H1 (cell line): ENCODE measurements around the gene HEBP2. TPM values are rescaled to one million over a fixed set of nuclear protein-coding genes. Genes with fewer than 3 reads are reported as not detected.

Experiments used
- CTCF ChIA-PET: fragments of 300-600 bp; sonication (Branson Sonifier 250); formaldehyde crosslinking; loops from one replicate; lab custom pipeline; 2021; ENCODE audit not compliant: partially characterized antibody; lab: Charles Lee
- POLR2A ChIA-PET: fragments of 300-600 bp; sonication (Branson Sonifier 250); formaldehyde crosslinking; loops from one replicate; lab custom pipeline; 2021; ENCODE audit warnings: inconsistent platforms; ENCODE audit not compliant: partially characterized antibody; lab: Charles Lee
- DNase-seq, 2 experiments: peaks; one replicate each; pipeline versions ENCODE4 v3.0.0 to v3.0.0-alpha.2; 2010 to 2022; ENCODE audit warnings: low spot score in 2 of 2, low read depth in 1 of 2, mixed read lengths in 1 of 2
- FAIRE-seq: peaks from 2 replicates; lab custom pipeline; 2011; peaks lifted over from hg19 to GRCh38; lab: Jason Lieb, UNC
- H2AFZ ChIP-seq: 2 replicates; pipeline ENCODE4 v1.8.1; 2012; ENCODE audit warnings: low read length, inconsistent platforms
- H2AK5ac ChIP-seq: 2 replicates; pipeline ENCODE4 v1.6.1; 2013; ENCODE audit warnings: low read depth, low read length
- H2BK120ac ChIP-seq: replicated peaks from 2 replicates; pipeline ENCODE3; 2013; ENCODE audit warnings: low read depth, low read length, inconsistent platforms
- H2BK12ac ChIP-seq: 2 replicates; pipeline ENCODE4 v1.6.1; 2013; ENCODE audit warnings: low read depth, low read length
- H2BK15ac ChIP-seq: 2 replicates; pipeline ENCODE4 v1.6.1; 2013; ENCODE audit warnings: low read length
- H2BK20ac ChIP-seq: 2 replicates; pipeline ENCODE4 v1.6.1; 2013; ENCODE audit warnings: low read length
- H2BK5ac ChIP-seq: 2 replicates; pipeline ENCODE4 v1.6.1; 2013; ENCODE audit warnings: low read depth, low read length
- H3K14ac ChIP-seq: 2 replicates; pipeline ENCODE4 v1.6.1; 2013; ENCODE audit warnings: inconsistent platforms; ENCODE audit not compliant: insufficient read length
- H3K18ac ChIP-seq: 2 replicates; pipeline ENCODE4 v1.6.1; 2013; ENCODE audit warnings: low read length; ENCODE audit errors: extremely low read depth
- H3K23ac ChIP-seq: 2 replicates; pipeline ENCODE4 v1.6.1; 2013; ENCODE audit warnings: inconsistent platforms; ENCODE audit not compliant: insufficient read length
- H3K23me2 ChIP-seq: 2 replicates; pipeline ENCODE4 v1.6.1; 2013; ENCODE audit warnings: low read depth, low read length
- H3K27ac ChIP-seq: 2 replicates; pipeline ENCODE4 v1.6.1; 2011; ENCODE audit warnings: low read depth, low read length, inconsistent platforms
- H3K27me3 ChIP-seq, 4 experiments: replicated peaks in 1 of 4; 1 replicate in 1 of 4; 2 replicates in 3 of 4; pipeline versions ENCODE4 v1.6.1 to v1.8.1; 2011 to 2013; ENCODE audit warnings: low read length in 3 of 4, mild to moderate bottlenecking in 3 of 4, inconsistent platforms in 2 of 4, mixed read lengths in 2 of 4, moderate library complexity in 1 of 4; ENCODE audit not compliant: control insufficient read depth in 3 of 4, insufficient read depth in 3 of 4; ENCODE audit errors: extremely low read depth in 1 of 4
- H3K36me3 ChIP-seq, 4 experiments: 2 replicates each; pipeline versions ENCODE4 v1.6.1 to v1.8.1; 2011 to 2013; ENCODE audit warnings: mild to moderate bottlenecking in 4 of 4, low read length in 3 of 4, moderate library complexity in 2 of 4, control low read depth in 1 of 4, inconsistent platforms in 1 of 4; ENCODE audit not compliant: insufficient read depth in 4 of 4, control insufficient read depth in 2 of 4
- H3K4ac ChIP-seq: replicated peaks from 2 replicates; pipeline ENCODE3; 2013; ENCODE audit warnings: low read length, low read depth, mixed read lengths, inconsistent platforms; ENCODE audit not compliant: insufficient read length
- H3K4me1 ChIP-seq, 4 experiments: replicated peaks in 1 of 4; 1 replicate in 1 of 4; 2 replicates in 3 of 4; pipeline versions ENCODE4 v1.6.1 to v1.8.1; 2011 to 2013; ENCODE audit warnings: low read length in 3 of 4, inconsistent platforms in 2 of 4, mixed read lengths in 1 of 4; ENCODE audit not compliant: insufficient read depth in 4 of 4, control insufficient read depth in 3 of 4
- H3K4me2 ChIP-seq, 2 experiments: 2 replicates each; pipeline versions ENCODE4 v1.6.1 to v1.8.1; 2011 to 2013; ENCODE audit warnings: low read depth in 2 of 2, low read length in 2 of 2, control low read depth in 1 of 2, inconsistent platforms in 1 of 2, mild to moderate bottlenecking in 1 of 2; ENCODE audit not compliant: insufficient read depth in 1 of 2
- H3K4me3 ChIP-seq, 4 experiments: fragments of 200-600, 300-600 bp in 1 of 4; sonication (generic), shearing (Covaris generic), sonication (Bioruptor Twin) in 1 of 4; 2 replicates each; pipeline versions ENCODE4 v1.5.1 to v1.8.1; 2011 to 2016; ENCODE audit warnings: low read length in 4 of 4, low read depth in 3 of 4, control low read depth in 2 of 4, inconsistent platforms in 2 of 4, mild to moderate bottlenecking in 2 of 4, mixed read lengths in 1 of 4, moderate library complexity in 1 of 4; ENCODE audit not compliant: insufficient read depth in 2 of 4; ENCODE audit errors: extremely low read depth in 1 of 4
- H3K56ac ChIP-seq: replicated peaks from 2 replicates; pipeline ENCODE3; 2013; ENCODE audit warnings: low read depth, mild to moderate bottlenecking, mixed read lengths, low read length, inconsistent platforms; ENCODE audit not compliant: insufficient read length
- H3K79me1 ChIP-seq: 2 replicates; pipeline ENCODE4 v1.6.1; 2013; ENCODE audit warnings: low read depth, low read length, control low read depth
- H3K79me2 ChIP-seq, 2 experiments: 2 replicates each; pipeline versions ENCODE4 v1.6.1 to v1.8.1; 2012 to 2013; ENCODE audit warnings: low read length in 2 of 2, mild to moderate bottlenecking in 2 of 2, inconsistent platforms in 1 of 2; ENCODE audit not compliant: insufficient read depth in 2 of 2, control insufficient read depth in 1 of 2
- H3K9ac ChIP-seq, 4 experiments: replicated peaks in 1 of 4; 1 replicate in 1 of 4; 2 replicates in 3 of 4; pipeline versions ENCODE4 v1.6.1 to v1.8.1; 2011 to 2013; ENCODE audit warnings: low read depth in 3 of 4, low read length in 3 of 4, control low read depth in 2 of 4, mild to moderate bottlenecking in 2 of 4, moderate library complexity in 2 of 4, inconsistent platforms in 1 of 4; ENCODE audit errors: extremely low read depth in 1 of 4
- H3K9me3 ChIP-seq, 2 experiments: 2 replicates each; pipeline versions ENCODE4 v1.6.1 to v1.8.1; 2012 to 2013; ENCODE audit warnings: mild to moderate bottlenecking in 2 of 2, moderate library complexity in 2 of 2, control low read depth in 1 of 2, inconsistent platforms in 1 of 2, low read depth in 1 of 2, low read length in 1 of 2, mixed read lengths in 1 of 2; ENCODE audit not compliant: insufficient read depth in 2 of 2
- H4K20me1 ChIP-seq, 2 experiments: replicated peaks in 1 of 2; 2 replicates each; pipeline versions ENCODE3 to v1.8.1; 2011 to 2013; ENCODE audit warnings: inconsistent platforms in 2 of 2, low read length in 2 of 2, mild to moderate bottlenecking in 1 of 2; ENCODE audit not compliant: insufficient read depth in 2 of 2, control insufficient read depth in 1 of 2
- H4K5ac ChIP-seq: 2 replicates; pipeline ENCODE4 v1.6.1; 2013; ENCODE audit warnings: low read length, low read depth, mixed read lengths, inconsistent platforms; ENCODE audit not compliant: insufficient read length
- H4K8ac ChIP-seq: 2 replicates; pipeline ENCODE4 v1.8.0; 2013; ENCODE audit warnings: mild to moderate bottlenecking, moderate library complexity, low read length, inconsistent platforms; ENCODE audit not compliant: insufficient read depth; ENCODE audit errors: extremely low read depth
- H4K91ac ChIP-seq: replicated peaks from 2 replicates; pipeline ENCODE3; 2013; ENCODE audit warnings: low read length, mixed read lengths, inconsistent platforms; ENCODE audit not compliant: insufficient read length
- MAX ChIP-seq: IDR thresholded peaks from 2 replicates; pipeline ENCODE4 v1.6.1; 2012; ENCODE audit warnings: inconsistent platforms
- PHF8 ChIP-seq: fragments of 200-600 bp; sonication (generic); conservative IDR thresholded peaks from 2 replicates; pipeline ENCODE4 v1.7.1; 2012; ENCODE audit warnings: low read depth, mild to moderate bottlenecking, inconsistent platforms, low read length, moderate library complexity
- RAD21 ChIP-seq, 2 experiments: IDR thresholded peaks in 1 of 2; conservative IDR thresholded peaks in 1 of 2; 2 replicates each; pipeline ENCODE4 v1.6.1; 2011; ENCODE audit warnings: low read depth in 2 of 2, low read length in 2 of 2, improper control_type of control experiment in 1 of 2, inconsistent platforms in 1 of 2, mild to moderate bottlenecking in 1 of 2, moderate library complexity in 1 of 2
- WGBS, 2 experiments: shearing (Covaris generic) in 1 of 2; methylation state at CpG; one replicate each; pipeline versions ENCODE4 v1.1.6 to v1.1.7; 2013 to 2015; ENCODE audit warnings: low lambda C conversion rate in 2 of 2, mixed read lengths in 2 of 2, inconsistent platforms in 1 of 2, low coverage in 1 of 2, missing lambda C conversion rate in 1 of 2; ENCODE audit not compliant: insufficient replicate concordance in 2 of 2, insufficient coverage in 1 of 2, insufficient read length in 1 of 2; ENCODE audit errors: extremely low coverage in 1 of 2, missing lambda C conversion rate in 1 of 2; 5-methylcytosine and 5-hydroxymethylcytosine counted together
- polyA plus RNA-seq, 7 experiments: library from polyadenylated mRNA; depleted of rRNA in 3 of 7; stranded (reverse) in 5 of 7; unstranded in 2 of 7; fragments of >200 nt in 5 of 7; fragments of 200-250 nt in 2 of 7; gene quantifications; 1 replicate in 5 of 7; 2 replicates in 1 of 7; 4 replicates in 1 of 7; pipeline versions ENCODE4 v1.2.1 to v1.2.3, GENCODE V29; 2011 to 2013; ENCODE audit warnings: missing spikeins in 2 of 7, mixed read lengths in 2 of 7
- total RNA-seq: library from RNA; stranded (reverse); fragmentation: NEBNext Ultra II Directional; extraction: Animal tissue kit (Norgen Biotek cat#: 25700); gene quantifications from 2 replicates; pipeline ENCODE4 v1.2.1, GENCODE V29; 2021
- TF ChIP-seq, protein P1 (sequence below), 3 experiments: IDR thresholded peaks; 1 replicate in 2 of 3; 2 replicates in 1 of 3; pipeline versions ENCODE4 v1.5.1 to v1.6.1; 2011; ENCODE audit warnings: low read length in 3 of 3, mild to moderate bottlenecking in 3 of 3, inconsistent platforms in 2 of 3, low read depth in 1 of 3, moderate library complexity in 1 of 3; ENCODE audit not compliant: insufficient read depth in 1 of 3; ENCODE audit errors: control extremely low read depth in 1 of 3

Gene HEBP2
- total and polyA plus RNA-seq, 2 of the 8 experiments (the other 6 are each of a cell fraction or from before 2014, with no cell fraction given) = 6.5 to 37.9 TPM

- POLR2A ChIA-PET = interaction anchor here (0.9 kb wide), 1 partner anchor 165 kb away, joined by 3 read pairs; no protein-coding TSS in a partner anchor
- peak; percentile 74 to 75 for TF ChIP-seq RAD21 (IDR thresholded peaks at IDR 0.05 in 1 of 2, conservative IDR thresholded peaks at IDR 0.05 in 1 of 2; ENCODE audit: low read depth in 2 of 2, low read length in 2 of 2)
- TF ChIP-seq PHF8 = no peak
- TF ChIP-seq, protein P1, sequence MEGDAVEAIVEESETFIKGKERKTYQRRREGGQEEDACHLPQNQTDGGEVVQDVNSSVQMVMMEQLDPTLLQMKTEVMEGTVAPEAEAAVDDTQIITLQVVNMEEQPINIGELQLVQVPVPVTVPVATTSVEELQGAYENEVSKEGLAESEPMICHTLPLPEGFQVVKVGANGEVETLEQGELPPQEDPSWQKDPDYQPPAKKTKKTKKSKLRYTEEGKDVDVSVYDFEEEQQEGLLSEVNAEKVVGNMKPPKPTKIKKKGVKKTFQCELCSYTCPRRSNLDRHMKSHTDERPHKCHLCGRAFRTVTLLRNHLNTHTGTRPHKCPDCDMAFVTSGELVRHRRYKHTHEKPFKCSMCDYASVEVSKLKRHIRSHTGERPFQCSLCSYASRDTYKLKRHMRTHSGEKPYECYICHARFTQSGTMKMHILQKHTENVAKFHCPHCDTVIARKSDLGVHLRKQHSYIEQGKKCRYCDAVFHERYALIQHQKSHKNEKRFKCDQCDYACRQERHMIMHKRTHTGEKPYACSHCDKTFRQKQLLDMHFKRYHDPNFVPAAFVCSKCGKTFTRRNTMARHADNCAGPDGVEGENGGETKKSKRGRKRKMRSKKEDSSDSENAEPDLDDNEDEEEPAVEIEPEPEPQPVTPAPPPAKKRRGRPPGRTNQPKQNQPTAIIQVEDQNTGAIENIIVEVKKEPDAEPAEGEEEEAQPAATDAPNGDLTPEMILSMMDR (IDR thresholded peaks at IDR 0.05; ENCODE audit: control extremely low read depth in 1 of 3, insufficient read depth in 1 of 3, low read depth in 1 of 3, low read length in 3 of 3) = peak in 2 of 3 experiments; percentile 41 to 47; a peak in 2 of 4 replicates
- no peak for TF ChIP-seq MAX
These were observed 25.0 kb downstream of the HEBP2 start for GRCh38 chr6:138428944-138429598.

More at GRCh38 chr6:138428944-138429598, 25.0 kb downstream of the HEBP2 start:
- Histone ChIP-seq H3K18ac (no peak overlapping the region), H3K36me3 (peaks cover 2 to 19% (median 3%) of the 10 kb centered on the region in 4 experiments; a peak in 6 of 8 replicates), H3K56ac (no peak overlapping the region), H4K91ac (no peak overlapping the region), H3K79me2 (no peaks in the 10 kb centered on the region), H3K4ac (no peak overlapping the region), H2BK12ac (no peak overlapping the region), H3K4me1 (no peaks in the 10 kb centered on the region; a peak in 2 of 7 replicates), H4K5ac (no peak overlapping the region), H3K23ac (no peak overlapping the region), H3K27ac (no peak overlapping the region), H2AK5ac (no peak overlapping the region), H2BK20ac (no peak overlapping the region), H2BK5ac (no peak overlapping the region), H3K23me2 (no peaks in the 10 kb centered on the region), H3K27me3 (no peaks in the 10 kb centered on the region), H2AFZ (no peak overlapping the region), H4K8ac (no peak overlapping the region), H3K9ac (no peak overlapping the region; a peak in 1 of 7 replicates), H3K79me1 (no peaks in the 10 kb centered on the region; the same call in 1 of the 2 replicates), H3K4me2 (no peak overlapping the region), H3K9me3 (no peaks in the 10 kb centered on the region), H2BK15ac (no peak overlapping the region), H3K4me3 (no peak overlapping the region), H2BK120ac (no peak overlapping the region), H4K20me1 (peaks cover 0 to 3% of the 10 kb centered on the region in 2 experiments), H3K14ac (no peak overlapping the region)
- CTCF ChIA-PET = interaction anchor here (0.5 to 11.4 kb wide), 41 partner anchors 9 to 952 kb away, joined by 3 to 192 read pairs (median 4); partner anchors contain the start of genes HEBP2 and NHSL1
- WGBS, 2 experiments = 71% methylated on average over 8 of the region's 8 CpGs; no CpG with 5 or more reads in 1 of the 2 experiments
- DNase-seq (no peak), FAIRE-seq (peak; percentile 81)
